ENCODE data around the gene MED15. TPM values are rescaled to one million over a fixed set of nuclear protein-coding genes. Genes with fewer than 3 reads are reported as not detected.

The MED15 gene
- total and polyA plus RNA-seq, 2 donors from 2014 or later, result 31.7 to 102 TPM

DNA sequence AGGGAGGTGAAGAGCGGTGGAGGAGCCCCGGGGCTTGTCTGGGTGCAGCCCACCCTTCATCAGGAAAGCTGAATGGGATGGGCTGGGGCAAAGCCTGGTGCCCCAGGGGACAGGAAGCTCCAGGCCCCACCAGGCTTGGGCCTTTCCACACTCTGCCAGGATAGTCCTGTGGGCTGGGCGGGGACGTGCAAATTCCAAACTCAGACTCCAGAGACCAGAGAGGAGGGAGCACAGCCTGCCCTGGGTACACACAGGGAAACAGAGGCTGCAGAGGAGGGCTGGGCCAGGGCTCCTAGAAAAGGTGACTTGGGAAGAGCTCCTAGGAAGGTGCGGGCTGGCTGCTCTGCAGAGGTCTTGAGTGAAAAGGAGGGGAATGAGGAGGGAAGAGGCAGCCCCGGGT, 124.7 kb downstream of the MED15 start:
- Histone ChIP-seq H3K36me3 (ENCODE audit: control insufficient read depth in 2 of 3, insufficient read depth in 3 of 3, low read length in 3 of 3) (no peaks in the 10 kb centered on the region), H3K9me3 (ENCODE audit: control insufficient read depth in 2 of 3, insufficient read depth in 1 of 3, low read length in 3 of 3) (no peaks in the 10 kb centered on the region), H3K4me3 (ENCODE audit: low read length in 3 of 3) (no peak overlapping the region), H3K27me3 (ENCODE audit: control insufficient read depth, insufficient read depth, low read length) (no peaks in the 10 kb centered on the region), H3K4me1 (ENCODE audit: control insufficient read depth in 2 of 3, insufficient read depth in 2 of 3, low read depth in 1 of 3, low read length in 3 of 3) (no peaks in the 10 kb centered on the region), H3K27ac (ENCODE audit: low read depth in 2 of 2, low read length in 2 of 2) (no peak overlapping the region), H3K9ac (ENCODE audit: low read length in 3 of 3) (no peak overlapping the region)
- no peak for FAIRE-seq
- TF ChIP-seq, protein P1, sequence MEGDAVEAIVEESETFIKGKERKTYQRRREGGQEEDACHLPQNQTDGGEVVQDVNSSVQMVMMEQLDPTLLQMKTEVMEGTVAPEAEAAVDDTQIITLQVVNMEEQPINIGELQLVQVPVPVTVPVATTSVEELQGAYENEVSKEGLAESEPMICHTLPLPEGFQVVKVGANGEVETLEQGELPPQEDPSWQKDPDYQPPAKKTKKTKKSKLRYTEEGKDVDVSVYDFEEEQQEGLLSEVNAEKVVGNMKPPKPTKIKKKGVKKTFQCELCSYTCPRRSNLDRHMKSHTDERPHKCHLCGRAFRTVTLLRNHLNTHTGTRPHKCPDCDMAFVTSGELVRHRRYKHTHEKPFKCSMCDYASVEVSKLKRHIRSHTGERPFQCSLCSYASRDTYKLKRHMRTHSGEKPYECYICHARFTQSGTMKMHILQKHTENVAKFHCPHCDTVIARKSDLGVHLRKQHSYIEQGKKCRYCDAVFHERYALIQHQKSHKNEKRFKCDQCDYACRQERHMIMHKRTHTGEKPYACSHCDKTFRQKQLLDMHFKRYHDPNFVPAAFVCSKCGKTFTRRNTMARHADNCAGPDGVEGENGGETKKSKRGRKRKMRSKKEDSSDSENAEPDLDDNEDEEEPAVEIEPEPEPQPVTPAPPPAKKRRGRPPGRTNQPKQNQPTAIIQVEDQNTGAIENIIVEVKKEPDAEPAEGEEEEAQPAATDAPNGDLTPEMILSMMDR (IDR thresholded peaks at IDR 0.05; ENCODE audit: borderline replicate concordance, extremely low read depth, insufficient read depth), result no peak
- intact Hi-C loops (cut with DNase I), result no loop called here
- no peak for DNase-seq

DNA sequence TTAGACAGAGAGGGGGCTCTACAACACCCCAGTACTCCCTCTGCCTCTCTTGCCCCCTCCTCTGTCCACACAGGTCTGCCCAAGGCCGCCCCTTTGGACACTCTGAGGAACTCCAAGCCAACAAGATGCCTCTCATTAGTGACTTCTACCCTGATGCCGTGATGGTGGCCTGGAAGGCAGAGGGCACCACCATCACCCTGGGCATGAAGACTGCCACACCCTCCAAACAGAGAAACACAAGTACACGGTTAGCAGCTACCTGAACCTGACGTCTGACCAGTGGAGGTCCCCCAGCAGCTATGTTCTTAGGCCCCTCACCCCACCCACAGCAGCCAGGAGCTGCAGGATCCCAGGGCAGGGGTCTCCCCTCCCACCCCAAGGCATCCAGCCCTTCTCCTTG, 125.1 kb downstream of the MED15 start:
- TF ChIP-seq, protein P1 (IDR thresholded peaks at IDR 0.05; ENCODE audit: borderline replicate concordance, extremely low read depth, insufficient read depth), result no peak
- H3K27me3 ChIP-seq (ENCODE audit: control insufficient read depth, insufficient read depth, low read length), result no peaks in the 10 kb centered on the region
- intact Hi-C loops (cut with DNase I), result no loop called here
- no peak overlapping the region for H3K9ac ChIP-seq (ENCODE audit: low read length in 3 of 3)
- H3K9me3 ChIP-seq (ENCODE audit: control insufficient read depth in 2 of 3, insufficient read depth in 1 of 3, low read length in 3 of 3), result no peaks in the 10 kb centered on the region
- H3K4me3 ChIP-seq (ENCODE audit: low read length in 3 of 3), result no peak overlapping the region
- DNase-seq (no peak), FAIRE-seq (no peak)
- no peaks in the 10 kb centered on the region for H3K36me3 ChIP-seq (ENCODE audit: control insufficient read depth in 2 of 3, insufficient read depth in 3 of 3, low read length in 3 of 3)
- H3K4me1 ChIP-seq (ENCODE audit: control insufficient read depth in 2 of 3, insufficient read depth in 2 of 3, low read depth in 1 of 3, low read length in 3 of 3), result no peaks in the 10 kb centered on the region
- no peak overlapping the region for H3K27ac ChIP-seq (ENCODE audit: low read depth in 2 of 2, low read length in 2 of 2)

DNA sequence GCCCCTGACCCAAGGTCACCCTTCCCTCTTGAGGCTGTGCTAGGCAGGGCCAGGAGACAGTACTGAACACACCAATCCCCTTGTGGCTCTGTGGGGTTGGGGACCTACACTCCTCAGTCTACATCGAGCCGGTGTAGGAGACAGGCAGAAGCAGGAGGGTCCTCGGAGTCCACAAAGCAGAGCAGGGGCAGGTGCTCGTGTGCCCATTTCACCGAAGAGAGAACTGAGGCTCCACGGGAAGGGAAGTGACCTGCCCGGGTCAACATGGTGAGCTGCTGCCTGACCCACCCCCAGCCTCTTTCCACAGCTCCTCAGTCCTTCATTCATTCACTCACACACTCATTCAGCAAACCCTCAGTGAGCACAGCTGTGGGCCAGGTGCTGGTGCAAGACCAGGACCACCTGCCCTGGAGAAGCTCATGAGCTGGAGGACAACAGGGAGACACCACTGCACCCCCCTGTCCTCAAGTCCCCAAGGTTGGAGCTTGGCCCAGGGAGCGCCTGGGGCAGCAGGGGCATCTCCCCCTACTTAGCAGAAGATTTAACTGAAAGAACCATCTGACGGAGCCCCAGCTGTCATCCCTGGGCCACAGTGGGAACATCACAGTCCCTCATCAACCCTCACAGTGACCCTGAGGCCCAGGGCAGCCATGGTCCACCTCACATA, 127.3 kb downstream of the MED15 start:
- no peaks in the 10 kb centered on the region for H3K36me3 ChIP-seq (ENCODE audit: control insufficient read depth in 2 of 3, insufficient read depth in 3 of 3, low read length in 3 of 3)
- no peak overlapping the region for H3K9ac ChIP-seq (ENCODE audit: low read length in 3 of 3)
- FAIRE-seq (no peak), DNase-seq (no peak)
- H3K9me3 ChIP-seq (ENCODE audit: control insufficient read depth in 2 of 3, insufficient read depth in 1 of 3, low read length in 3 of 3), result no peaks in the 10 kb centered on the region
- H3K27me3 ChIP-seq (ENCODE audit: control insufficient read depth, insufficient read depth, low read length), result no peaks in the 10 kb centered on the region
- no peak overlapping the region for H3K4me3 ChIP-seq (ENCODE audit: low read length in 3 of 3)
- TF ChIP-seq, protein P1 (IDR thresholded peaks at IDR 0.05; ENCODE audit: borderline replicate concordance, extremely low read depth, insufficient read depth), result no peak
- H3K4me1 ChIP-seq (ENCODE audit: control insufficient read depth in 2 of 3, insufficient read depth in 2 of 3, low read depth in 1 of 3, low read length in 3 of 3), result no peaks in the 10 kb centered on the region
- intact Hi-C loops (cut with DNase I), result no loop called here
- H3K27ac ChIP-seq (ENCODE audit: low read depth in 2 of 2, low read length in 2 of 2), result no peak overlapping the region

DNA sequence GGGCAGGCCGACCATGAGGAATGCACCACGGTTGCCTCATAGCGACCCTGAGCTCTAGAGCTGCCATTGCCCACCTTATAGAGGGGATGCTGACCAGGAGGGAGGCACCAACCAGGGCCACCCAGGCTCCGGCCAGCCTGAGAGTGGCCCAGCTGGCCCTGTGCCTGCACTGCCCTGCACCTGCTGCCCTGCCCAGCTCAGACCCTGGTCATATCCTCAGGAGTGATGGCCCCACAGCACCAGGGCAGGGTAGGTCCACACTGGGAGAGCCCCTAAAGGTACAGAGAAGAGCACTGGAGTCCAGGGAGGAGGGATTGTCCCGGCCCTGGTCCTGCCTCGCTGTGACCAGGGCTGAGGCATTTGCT, 127.8 kb downstream of the MED15 start:
- DNase-seq (no peak), FAIRE-seq (no peak)
- H3K9me3 ChIP-seq (ENCODE audit: control insufficient read depth in 2 of 3, insufficient read depth in 1 of 3, low read length in 3 of 3), result peaks cover 0 to 2% (median 0%) of the 10 kb centered on the region in 3 donors
- TF ChIP-seq, protein P1 (IDR thresholded peaks at IDR 0.05; ENCODE audit: borderline replicate concordance, extremely low read depth, insufficient read depth), result no peak
- H3K4me1 ChIP-seq (ENCODE audit: control insufficient read depth in 2 of 3, insufficient read depth in 2 of 3, low read depth in 1 of 3, low read length in 3 of 3), result no peaks in the 10 kb centered on the region
- H3K9ac ChIP-seq (ENCODE audit: low read length in 3 of 3), result no peak overlapping the region
- H3K4me3 ChIP-seq (ENCODE audit: low read length in 3 of 3), result no peak overlapping the region
- H3K36me3 ChIP-seq (ENCODE audit: control insufficient read depth in 2 of 3, insufficient read depth in 3 of 3, low read length in 3 of 3), result no peaks in the 10 kb centered on the region
- intact Hi-C loops (cut with DNase I), result no loop called here
- H3K27ac ChIP-seq (ENCODE audit: low read depth in 2 of 2, low read length in 2 of 2), result no peak overlapping the region
- no peaks in the 10 kb centered on the region for H3K27me3 ChIP-seq (ENCODE audit: control insufficient read depth, insufficient read depth, low read length)

All from kidney (tissue), 14 donors.